H1 (cell line): ENCODE data around the gene ADGRV1.

Experiments
- CHD1 ChIP-seq: IDR thresholded peaks from 2 replicates; pipeline ENCODE4 v1.6.1; 2012; ENCODE audit warnings: low read depth, low read length, improper control_type of control experiment
- POLR2A ChIP-seq, 2 experiments: IDR thresholded peaks; 1 replicate in 1 of 2; 2 replicates in 1 of 2; pipeline ENCODE4 v1.6.1; 2011; ENCODE audit warnings: low read depth in 2 of 2, low read length in 2 of 2, mild to moderate bottlenecking in 2 of 2; ENCODE audit errors: control extremely low read depth in 1 of 2
- RFX5 ChIP-seq: IDR thresholded peaks from 2 replicates; pipeline ENCODE4 v1.6.1; 2011; ENCODE audit warnings: low read depth, low read length, improper control_type of control experiment, borderline replicate concordance

GRCh38 chr5:91211997-91212713 lies 653.6 kb downstream of the ADGRV1 start:
- TF ChIP-seq RFX5 (no peak), CHD1 (no peak), POLR2A (IDR thresholded peaks at IDR 0.05; ENCODE audit: control extremely low read depth in 1 of 2, low read depth in 2 of 2, low read length in 2 of 2) (no peak)
